Esophagus squamous epithelium (tissue), 5 donors: ENCODE measurements around the gene PTPRJ. TPM values are rescaled to one million over a fixed set of nuclear protein-coding genes. Genes with fewer than 3 reads are reported as not detected.

Experiments used
- DNase-seq: peaks from one replicate; lab custom pipeline; 2025; lab: John Stamatoyannopoulos, UW
- H3K27ac ChIP-seq, 4 donors: fragments of 200-600 bp; sonication (generic); one replicate each; pipeline ENCODE4 v1.5.1; 2016 to 2019; ENCODE audit warnings: mild to moderate bottlenecking in 1 of 4
- H3K27me3 ChIP-seq, 4 donors: fragments of 200-600 bp; sonication (generic); 1 replicate in 3 of 4; 2 replicates in 1 of 4; pipeline versions ENCODE4 v1.5.1 to v1.6.0; 2017 to 2021; ENCODE audit warnings: antibody characterized with exemption in 1 of 4
- H3K36me3 ChIP-seq, 3 donors: fragments of 200-600 bp; sonication (generic); one replicate each; pipeline ENCODE4 v1.5.1; 2016 to 2019
- H3K4me1 ChIP-seq, 3 donors: fragments of 200-600 bp; sonication (generic); one replicate each; pipeline ENCODE4 v1.5.1; 2017 to 2019
- H3K4me3 ChIP-seq, 4 donors: fragments of 200-600 bp; sonication (generic); 1 replicate in 3 of 4; 2 replicates in 1 of 4; pipeline ENCODE4 v1.5.1; 2016 to 2019; ENCODE audit warnings: mild to moderate bottlenecking in 2 of 4, moderate library complexity in 1 of 4
- H3K9me3 ChIP-seq, 3 donors: fragments of 200-600 bp; sonication (generic); one replicate each; pipeline ENCODE4 v1.5.1; 2016 to 2019
- CTCF ChIP-seq, 6 experiments: fragments of 450-650 bp in 4 of 6; fragments of 200-600 bp in 2 of 6; sonication (generic) in 2 of 6; IDR thresholded peaks; one replicate each; pipeline ENCODE4 v1.5.1; 2016 to 2019; ENCODE audit warnings: antibody characterized with exemption in 6 of 6, mild to moderate bottlenecking in 4 of 6, moderate library complexity in 4 of 6
- POLR2A ChIP-seq, 4 donors: fragments of 450-650 bp; IDR thresholded peaks; one replicate each; pipeline ENCODE4 v1.6.1; 2017; ENCODE audit warnings: antibody characterized with exemption in 4 of 4, mild to moderate bottlenecking in 4 of 4, moderate library complexity in 3 of 4
- WGBS, 2 donors: methylation state at CpG; one replicate each; pipeline ENCODE4 v1.1.5; 2018; 5-methylcytosine and 5-hydroxymethylcytosine counted together
- intact Hi-C: fragments of 100-400 bp; cut with DNase I; formaldehyde crosslinking; loops from one replicate; pipeline ENCODE4 v1.15.0; 2022
- total RNA-seq, 4 donors: library from RNA; depleted of rRNA; stranded (reverse); fragments of >200 nt; gene quantifications; one replicate each; pipeline ENCODE4 v1.1.0, GENCODE V29; 2016
- donor health status: DM: yes; HTN: yes; CAD: no.

PTPRJ gene
- total RNA-seq, 4 donors from 2014 or later = 1.7 to 11.6 (median 3.4) TPM

- H3K27ac ChIP-seq = no peak overlapping the region
- TF ChIP-seq CTCF (IDR thresholded peaks at IDR 0.05) = no peak
- no peak for TF ChIP-seq POLR2A (IDR thresholded peaks at IDR 0.05)
- 44 to 45% methylated on average over 5 to 7 of the region's 7 CpGs for WGBS, 2 donors
- DNase-seq = no peak
- H3K27me3 ChIP-seq = no peaks in the 10 kb centered on the region
- H3K36me3 ChIP-seq = no peaks in the 10 kb centered on the region
- H3K9me3 ChIP-seq = no peaks in the 10 kb centered on the region
- intact Hi-C loops = no loop called here
- H3K4me1 ChIP-seq = peaks cover 7 to 18% (median 10%) of the 10 kb centered on the region in 3 donors
- H3K4me3 ChIP-seq = no peak overlapping the region
These were observed 38.3 kb upstream of the PTPRJ start for GRCh38 chr11:47941907-47942558.

GRCh38 chr11:47943721-47944586, 36.4 kb upstream of the PTPRJ start:
- H3K4me1 ChIP-seq = peaks cover 9 to 25% (median 15%) of the 10 kb centered on the region in 3 donors
- no peak overlapping the region for H3K27ac ChIP-seq
- TF ChIP-seq CTCF (IDR thresholded peaks at IDR 0.05) = no peak
- TF ChIP-seq POLR2A (IDR thresholded peaks at IDR 0.05) = no peak
- intact Hi-C loops = no loop called here
- 73 to 74% methylated on average over 12 to 14 of the region's 15 CpGs for WGBS, 2 donors
- no peaks in the 10 kb centered on the region for H3K27me3 ChIP-seq
- no peak overlapping the region for H3K4me3 ChIP-seq
- DNase-seq = no peak
- no peaks in the 10 kb centered on the region for H3K9me3 ChIP-seq
- H3K36me3 ChIP-seq = no peaks in the 10 kb centered on the region

- DNase-seq = no peak
These were observed 35.7 kb upstream of the PTPRJ start for GRCh38 chr11:47944632-47945031.

GRCh38 chr11:47946682-47947559, 33.4 kb upstream of the PTPRJ start:
- no peak overlapping the region for H3K4me3 ChIP-seq
- no peaks in the 10 kb centered on the region for H3K9me3 ChIP-seq
- TF ChIP-seq CTCF (IDR thresholded peaks at IDR 0.05) (no peak), POLR2A (IDR thresholded peaks at IDR 0.05) (no peak)
- 17 to 35% methylated on average over 10 of the region's 10 CpGs for WGBS, 2 donors
- no peaks in the 10 kb centered on the region for H3K36me3 ChIP-seq
- intact Hi-C loops = no loop called here
- peaks cover 9 to 25% (median 18%) of the 10 kb centered on the region in 3 donors for H3K4me1 ChIP-seq
- H3K27me3 ChIP-seq = no peaks in the 10 kb centered on the region
- no peak for DNase-seq
- H3K27ac ChIP-seq = peak overlapping the region; percentile 28 to 71 (median 52)

More at GRCh38 chr11:47944632-47945031, 35.7 kb upstream of the PTPRJ start:
- Histone ChIP-seq H3K36me3 (no peaks in the 10 kb centered on the region), H3K27me3 (no peaks in the 10 kb centered on the region), H3K9me3 (no peaks in the 10 kb centered on the region), H3K4me3 (no peak overlapping the region), H3K4me1 (peaks cover 9 to 25% (median 18%) of the 10 kb centered on the region in 3 donors), H3K27ac (no peak overlapping the region)
- intact Hi-C loops = no loop called here
- TF ChIP-seq CTCF (IDR thresholded peaks at IDR 0.05) (no peak), POLR2A (IDR thresholded peaks at IDR 0.05) (no peak)
